ENCODE results near the gene CPNE4. TPM values are rescaled to one million over a fixed set of nuclear protein-coding genes. Genes with fewer than 3 reads are reported as not detected.

CPNE4 gene
- total RNA-seq, 2 donors from 2014 or later: 1.7 to 2.5 TPM

- H3K4me1 ChIP-seq (ENCODE audit: control insufficient read depth, insufficient read depth, low read length): no peaks in the 10 kb centered on the region
- H3K27me3 ChIP-seq (ENCODE audit: control insufficient read depth, insufficient read depth, low read length, poor library complexity, severe bottlenecking): no peaks in the 10 kb centered on the region
- H3K27me3 Mint-ChIP-seq (ENCODE audit: insufficient read depth): peaks cover 3% of the 10 kb centered on the region
- H3K4me3 Mint-ChIP-seq: no peak overlapping the region
- no peak overlapping the region for H3K4me3 ChIP-seq (ENCODE audit: low read length)
- DNase-seq: no peak
- no peak overlapping the region for H3K27ac ChIP-seq (ENCODE audit: low read depth, low read length)
- no peak for TF ChIP-seq CTCF (conservative IDR thresholded peaks at IDR 0.05)
- H3K4me1 Mint-ChIP-seq: peaks cover 9% of the 10 kb centered on the region
- no peak overlapping the region for H3K9ac ChIP-seq (ENCODE audit: extremely low read depth, low read length, poor library complexity, severe bottlenecking)
- no peak overlapping the region for H3K27ac Mint-ChIP-seq
- H3K9me3 Mint-ChIP-seq: no peaks in the 10 kb centered on the region
- WGBS, 2 experiments (ENCODE audit: insufficient coverage in 1 of 2, insufficient read length in 1 of 2): 85 to 91% methylated on average over 2 to 3 of the region's 3 CpGs
- no peaks in the 10 kb centered on the region for H3K36me3 ChIP-seq (ENCODE audit: control insufficient read depth, insufficient read depth, low read length)
- H3K36me3 Mint-ChIP-seq (ENCODE audit: low read depth): no peaks in the 10 kb centered on the region
- H3K9me3 ChIP-seq (ENCODE audit: control insufficient read depth, low read length): no peaks in the 10 kb centered on the region
These were observed 101.1 kb downstream of the CPNE4 start for GRCh38 chr3:131933665-131934064.

- Histone ChIP-seq H3K4me3 (ENCODE audit: low read length) (no peak overlapping the region), H3K36me3 (ENCODE audit: control insufficient read depth, insufficient read depth, low read length) (no peaks in the 10 kb centered on the region), H3K4me1 (ENCODE audit: control insufficient read depth, insufficient read depth, low read length) (no peaks in the 10 kb centered on the region), H3K27ac (ENCODE audit: low read depth, low read length) (peak overlapping the region; percentile 15), H3K27me3 (ENCODE audit: control insufficient read depth, insufficient read depth, low read length, poor library complexity, severe bottlenecking) (no peaks in the 10 kb centered on the region), H3K9ac (ENCODE audit: extremely low read depth, low read length, poor library complexity, severe bottlenecking) (no peak overlapping the region), H3K9me3 (ENCODE audit: control insufficient read depth, low read length) (no peaks in the 10 kb centered on the region)
- Mint-ChIP-seq H3K4me1 (peaks cover 13% of the 10 kb centered on the region), H3K9me3 (no peaks in the 10 kb centered on the region), H3K27me3 (ENCODE audit: insufficient read depth) (peaks cover 3% of the 10 kb centered on the region), H3K27ac (no peak overlapping the region), H3K36me3 (ENCODE audit: low read depth) (no peaks in the 10 kb centered on the region), H3K4me3 (no peak overlapping the region)
- 89 to 100% methylated on average over 1 to 2 of the region's 2 CpGs for WGBS, 2 experiments (ENCODE audit: insufficient coverage in 1 of 2, insufficient read length in 1 of 2)
- TF ChIP-seq CTCF (conservative IDR thresholded peaks at IDR 0.05): no peak
- no peak for DNase-seq
These were observed 106.2 kb downstream of the CPNE4 start for GRCh38 chr3:131928593-131928992.

- Histone ChIP-seq H3K27me3 (ENCODE audit: control insufficient read depth, insufficient read depth, low read length, poor library complexity, severe bottlenecking) (no peaks in the 10 kb centered on the region), H3K4me1 (ENCODE audit: control insufficient read depth, insufficient read depth, low read length) (no peaks in the 10 kb centered on the region), H3K9ac (ENCODE audit: extremely low read depth, low read length, poor library complexity, severe bottlenecking) (no peak overlapping the region), H3K36me3 (ENCODE audit: control insufficient read depth, insufficient read depth, low read length) (no peaks in the 10 kb centered on the region), H3K9me3 (ENCODE audit: control insufficient read depth, low read length) (no peaks in the 10 kb centered on the region), H3K4me3 (ENCODE audit: low read length) (no peak overlapping the region), H3K27ac (ENCODE audit: low read depth, low read length) (no peak overlapping the region)
- Mint-ChIP-seq H3K27me3 (ENCODE audit: insufficient read depth) (peaks cover 3% of the 10 kb centered on the region), H3K9me3 (no peaks in the 10 kb centered on the region), H3K36me3 (ENCODE audit: low read depth) (no peaks in the 10 kb centered on the region), H3K4me3 (no peak overlapping the region), H3K27ac (no peak overlapping the region), H3K4me1 (peaks cover 13% of the 10 kb centered on the region)
- WGBS, 2 experiments (ENCODE audit: insufficient coverage in 1 of 2, insufficient read length in 1 of 2): 67 to 92% methylated on average over 1 of the region's 1 CpG
- no peak for DNase-seq
- no peak for TF ChIP-seq CTCF (conservative IDR thresholded peaks at IDR 0.05)
These were observed 109.2 kb downstream of the CPNE4 start for GRCh38 chr3:131925571-131925970.

All from endodermal cell (in vitro differentiated cells).